WERI-Rb-1 (cell line): Measurements from ENCODE around the gene HEXD.

Source experiments
- DNase-seq: peaks from one replicate; pipeline ENCODE4 v3.0.0-alpha.2; 2020
- H3K27ac ChIP-seq: fragments of 250-450 bp; sonication (Bioruptor Pico); 2 replicates; pipeline ENCODE4 v1.5.1; 2020; ENCODE audit warnings: mild to moderate bottlenecking, moderate library complexity
- H3K27me3 ChIP-seq: fragments of 250-450 bp; sonication (Bioruptor Pico); 2 replicates; pipeline ENCODE4 v1.5.1; 2021; ENCODE audit warnings: mild to moderate bottlenecking, low read depth, moderate library complexity; ENCODE audit not compliant: insufficient read depth, severe bottlenecking
- H3K36me3 ChIP-seq: fragments of 250-450 bp; sonication (Bioruptor Pico); 2 replicates; pipeline ENCODE4 v1.5.1; 2020; ENCODE audit warnings: mild to moderate bottlenecking, moderate library complexity
- H3K4me3 ChIP-seq: 2 replicates; pipeline ENCODE4 v1.5.1; 2011; ENCODE audit warnings: low read depth, mild to moderate bottlenecking, control low read depth, low read length
- H3K9me3 ChIP-seq: fragments of 250-450 bp; sonication (Bioruptor Pico); 2 replicates; pipeline ENCODE4 v1.5.1; 2021; ENCODE audit warnings: mild to moderate bottlenecking, moderate library complexity; ENCODE audit not compliant: severe bottlenecking
- CTCF ChIP-seq: IDR thresholded peaks from 2 replicates; pipeline ENCODE4 v1.5.1; 2011; ENCODE audit warnings: low read depth, mild to moderate bottlenecking, control low read depth, inconsistent platforms, low read length

HEXD gene

GRCh38 chr17:82386255-82386831 is 31.8 kb upstream of the HEXD start:
- Histone ChIP-seq H3K27ac (peak overlapping the region; percentile 6), H3K4me3 (no peak overlapping the region), H3K36me3 (peaks cover 7% of the 10 kb centered on the region), H3K9me3 (no peaks in the 10 kb centered on the region), H3K27me3 (no peaks in the 10 kb centered on the region)
- DNase-seq: no peak
- TF ChIP-seq CTCF: no peak

- no peak for DNase-seq
- Histone ChIP-seq H3K9me3 (no peaks in the 10 kb centered on the region), H3K36me3 (peaks cover 14% of the 10 kb centered on the region), H3K27ac (peak overlapping the region; percentile 7), H3K4me3 (no peak overlapping the region), H3K27me3 (no peaks in the 10 kb centered on the region)
- no peak for TF ChIP-seq CTCF
These were observed 31.1 kb upstream of the HEXD start for GRCh38 chr17:82386881-82387704.

GRCh38 chr17:82387705-82388106 is 30.4 kb upstream of the HEXD start:
- no peak for DNase-seq
- Histone ChIP-seq H3K4me3 (no peak overlapping the region), H3K27ac (peak overlapping the region; percentile 20; the same call in 1 of the 2 replicates), H3K9me3 (no peaks in the 10 kb centered on the region), H3K36me3 (peaks cover 20% of the 10 kb centered on the region), H3K27me3 (no peaks in the 10 kb centered on the region)
- no peak for TF ChIP-seq CTCF

GRCh38 chr17:82388223-82388921 is 29.8 kb upstream of the HEXD start:
- DNase-seq: peak; percentile 60
- peak overlapping the region; percentile 20; the same call in 1 of the 2 replicates for H3K27ac ChIP-seq
- peak; percentile 39 for TF ChIP-seq CTCF
- no peaks in the 10 kb centered on the region for H3K9me3 ChIP-seq
- H3K4me3 ChIP-seq: no peak overlapping the region
- H3K27me3 ChIP-seq: no peaks in the 10 kb centered on the region
- H3K36me3 ChIP-seq: peaks cover 26% of the 10 kb centered on the region

- H3K27ac ChIP-seq: peak overlapping the region; percentile 67
- DNase-seq: no peak
- H3K9me3 ChIP-seq: no peaks in the 10 kb centered on the region
- no peaks in the 10 kb centered on the region for H3K27me3 ChIP-seq
- peaks cover 28% of the 10 kb centered on the region for H3K36me3 ChIP-seq
- no peak overlapping the region for H3K4me3 ChIP-seq
- TF ChIP-seq CTCF: no peak
These were observed 29.2 kb upstream of the HEXD start for GRCh38 chr17:82388922-82389283.
